Hepatic stellate cell (primary cell): ENCODE data around the gene PRR36.

Source experiments
- DNase-seq: peaks from one replicate; pipeline ENCODE4 v3.0.0; 2011; ENCODE audit warnings: low spot score

The PRR36 gene

DNA sequence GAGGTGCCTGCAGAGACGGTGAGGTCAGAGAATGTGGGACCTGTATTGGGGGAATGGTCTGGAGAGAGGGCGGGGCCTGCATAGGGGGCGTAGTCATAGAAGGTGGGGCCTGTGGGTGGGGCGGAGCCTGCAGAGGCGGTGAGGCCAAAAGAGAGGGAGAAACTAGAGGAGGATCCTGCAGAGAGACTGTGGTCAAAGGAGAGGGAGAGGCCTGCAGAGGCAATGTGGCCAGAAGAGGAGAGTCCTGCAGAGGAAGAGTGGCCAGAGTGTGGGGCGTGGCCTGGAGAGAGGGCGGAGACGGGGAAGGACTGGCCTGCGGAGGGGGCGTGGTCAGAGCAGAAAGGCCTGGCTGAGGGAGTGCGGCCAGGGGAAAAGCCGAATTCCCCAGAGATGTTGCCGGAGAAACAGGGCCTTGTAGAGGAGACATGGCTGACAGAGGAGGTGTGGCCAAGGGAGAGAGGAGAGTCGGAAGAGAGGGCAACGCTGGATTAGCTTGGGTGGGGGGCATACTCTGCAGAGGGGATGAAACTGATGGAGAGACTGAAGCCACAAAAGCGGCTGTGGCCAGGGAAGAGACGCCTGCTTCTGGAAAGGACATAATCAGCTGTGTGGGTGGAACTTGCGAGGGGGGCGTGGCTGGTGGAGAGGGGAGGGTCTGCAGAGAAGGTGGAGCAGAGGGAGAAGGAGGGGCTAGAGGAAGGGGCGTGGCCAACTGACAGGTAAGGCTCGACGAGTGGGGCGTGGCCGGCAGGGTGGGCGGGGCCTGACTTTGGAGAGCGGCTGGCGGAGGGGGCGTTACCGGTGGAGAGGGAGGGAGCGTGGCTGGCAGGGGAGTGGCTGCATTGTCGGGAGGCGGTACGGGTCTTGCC lies 2.5 kb downstream of the PRR36 start:
- DNase-seq, result peak; percentile 95

DNA sequence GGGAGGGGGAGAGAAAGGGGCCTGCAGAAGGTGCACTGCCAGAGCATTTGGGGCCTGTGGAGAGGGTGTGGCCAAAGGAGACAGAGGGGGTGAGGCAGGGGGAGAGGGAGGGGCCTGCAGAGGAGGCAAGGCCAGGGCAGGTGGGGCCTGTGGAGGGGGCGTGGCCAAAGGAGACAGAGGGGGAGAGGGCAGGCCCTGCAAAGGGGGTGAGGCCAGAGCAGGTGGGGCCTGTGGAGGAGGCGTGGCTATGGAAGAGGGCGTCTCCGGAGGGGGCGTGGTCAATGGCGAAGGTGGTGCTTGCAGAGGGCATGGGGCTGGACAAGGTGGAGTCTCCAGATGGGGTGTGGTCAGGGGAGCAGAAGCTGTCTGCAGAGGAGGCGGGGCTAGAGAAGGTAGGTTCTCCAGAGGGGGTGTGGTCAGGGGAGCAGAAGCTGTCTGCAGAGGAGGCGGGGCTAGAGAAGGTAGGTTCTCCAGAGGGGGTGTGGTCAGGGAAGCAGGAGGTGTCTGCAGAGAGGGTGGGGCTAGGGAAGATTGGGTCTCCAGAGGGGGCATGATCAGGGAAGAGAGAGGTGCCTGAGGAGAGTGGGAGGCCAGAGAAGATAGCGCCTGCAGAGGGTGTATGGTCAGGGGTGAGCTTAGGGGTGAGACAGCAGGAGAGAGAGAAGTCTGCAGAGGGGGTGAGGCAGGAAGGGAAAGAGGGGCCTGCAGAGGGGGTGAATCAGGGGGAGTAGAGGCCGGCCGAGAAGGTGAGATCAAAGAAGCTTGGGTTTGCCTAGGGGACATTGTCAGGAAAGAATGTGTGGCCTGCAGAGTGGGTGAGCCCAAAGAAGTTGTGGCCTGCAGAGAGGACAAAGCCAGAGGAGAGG lies 3.4 kb downstream of the PRR36 start:
- DNase-seq, result no peak

DNA sequence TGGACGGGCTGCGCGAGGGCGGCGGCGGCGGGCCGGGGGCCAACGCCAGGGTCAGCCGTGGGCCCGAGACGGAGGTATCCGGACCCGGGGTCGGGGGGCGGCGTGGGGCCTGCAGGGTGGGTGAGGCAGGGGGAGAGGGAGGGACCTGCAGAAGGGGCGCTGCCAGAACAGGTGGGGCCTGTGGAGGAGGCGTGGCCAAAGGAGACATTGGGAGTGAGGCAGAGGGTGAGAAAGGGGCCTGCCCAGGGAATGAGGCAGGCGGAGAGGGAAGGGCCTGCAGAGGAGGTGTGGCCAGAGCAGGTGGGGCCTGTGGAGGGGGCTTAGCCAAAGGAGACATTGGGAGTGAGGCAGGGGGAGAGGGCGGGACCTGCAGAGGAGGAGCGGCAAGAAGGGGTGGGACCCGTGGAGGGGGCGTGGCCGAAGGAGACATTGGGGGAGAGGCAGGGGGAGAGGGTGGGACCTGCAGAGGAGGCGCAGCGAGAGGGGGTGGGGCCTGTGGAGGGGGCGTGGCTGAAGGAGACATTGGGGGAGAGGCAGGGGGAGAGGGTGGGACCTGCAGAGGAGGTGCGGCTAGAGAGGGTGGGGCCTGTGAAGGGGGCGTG lies 4.2 kb downstream of the PRR36 start:
- no peak for DNase-seq

DNA sequence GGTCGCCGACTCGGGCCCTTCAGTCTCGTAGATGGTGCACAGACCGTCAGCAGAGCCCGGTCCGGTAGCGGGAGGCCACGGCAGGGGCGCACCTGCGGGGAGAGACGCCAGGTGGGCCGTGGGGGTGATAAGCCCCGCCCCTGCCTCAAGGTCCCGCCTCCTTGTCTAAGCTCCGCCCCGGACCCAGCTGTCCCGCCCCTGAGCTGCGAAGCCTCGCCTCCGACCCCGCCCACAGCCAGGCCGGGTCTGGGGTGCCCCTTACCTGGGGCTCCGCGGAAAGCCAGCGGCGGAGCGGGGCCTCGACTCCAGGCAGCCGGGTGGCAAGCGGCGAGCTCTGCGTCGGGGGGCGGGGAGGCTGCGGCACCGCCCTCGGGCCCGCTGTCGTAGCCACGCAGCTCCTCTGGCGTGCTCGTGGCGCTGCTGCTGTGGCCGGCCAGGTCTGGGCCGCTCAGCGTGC lies 4.7 kb downstream of the PRR36 start:
- DNase-seq, result no peak

DNA sequence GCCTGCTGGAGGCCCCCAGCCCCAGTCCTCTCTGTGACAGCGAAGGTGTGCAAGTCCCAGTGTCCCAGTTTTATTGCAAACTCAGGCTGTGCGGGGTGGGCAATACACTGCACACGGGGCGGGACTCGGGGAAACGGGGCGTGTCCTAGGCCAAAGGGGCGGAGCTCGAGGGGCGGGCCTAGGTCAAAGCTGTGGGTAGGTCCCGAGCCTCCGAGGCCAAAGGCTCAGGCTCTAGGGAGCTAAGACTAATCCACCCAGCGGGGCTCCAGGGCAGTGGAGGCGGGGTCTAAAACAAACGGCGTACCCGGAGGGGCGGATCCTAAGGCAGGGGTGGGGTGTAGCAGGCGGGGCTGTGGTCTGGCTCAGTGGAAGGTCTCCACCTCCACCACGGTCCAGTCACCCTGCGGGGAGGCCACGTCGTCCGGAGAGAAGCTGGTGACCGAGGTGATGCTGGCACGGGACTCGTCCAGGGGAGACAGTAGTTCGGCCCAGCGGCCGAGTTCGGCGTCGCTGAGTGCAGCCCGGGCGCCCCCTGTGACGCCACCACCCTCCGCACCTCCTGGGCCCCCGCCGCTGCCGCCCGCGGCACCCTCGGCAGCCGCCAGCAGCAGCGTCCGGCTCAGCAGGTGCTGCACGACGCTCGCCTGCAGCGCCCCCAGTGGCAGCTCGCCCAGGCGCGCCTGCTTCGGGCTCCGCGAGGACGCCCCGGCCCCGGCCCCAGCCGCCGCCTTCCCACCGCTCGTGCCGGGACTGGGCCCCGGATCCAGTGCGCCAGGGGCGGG lies 5.3 kb downstream of the PRR36 start:
- DNase-seq, result peak; percentile 84

DNA sequence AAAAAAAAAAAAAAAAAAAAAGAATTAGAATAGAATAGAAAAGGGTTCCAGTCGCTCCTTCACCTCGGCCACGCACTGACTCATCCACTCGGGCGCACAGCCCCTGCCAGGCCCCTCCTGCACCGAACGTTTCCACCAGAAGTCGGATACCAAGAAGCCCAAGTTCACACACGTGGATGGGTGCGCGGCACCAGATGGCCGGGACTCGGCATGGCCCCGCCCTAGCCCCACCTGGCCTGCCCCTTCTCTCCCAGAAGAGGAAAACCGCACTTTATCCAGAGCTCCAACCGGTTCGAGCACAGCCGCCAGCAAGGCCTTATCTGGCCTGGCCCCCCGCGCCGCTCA lies 5.9 kb downstream of the PRR36 start:
- DNase-seq, result no peak

DNA sequence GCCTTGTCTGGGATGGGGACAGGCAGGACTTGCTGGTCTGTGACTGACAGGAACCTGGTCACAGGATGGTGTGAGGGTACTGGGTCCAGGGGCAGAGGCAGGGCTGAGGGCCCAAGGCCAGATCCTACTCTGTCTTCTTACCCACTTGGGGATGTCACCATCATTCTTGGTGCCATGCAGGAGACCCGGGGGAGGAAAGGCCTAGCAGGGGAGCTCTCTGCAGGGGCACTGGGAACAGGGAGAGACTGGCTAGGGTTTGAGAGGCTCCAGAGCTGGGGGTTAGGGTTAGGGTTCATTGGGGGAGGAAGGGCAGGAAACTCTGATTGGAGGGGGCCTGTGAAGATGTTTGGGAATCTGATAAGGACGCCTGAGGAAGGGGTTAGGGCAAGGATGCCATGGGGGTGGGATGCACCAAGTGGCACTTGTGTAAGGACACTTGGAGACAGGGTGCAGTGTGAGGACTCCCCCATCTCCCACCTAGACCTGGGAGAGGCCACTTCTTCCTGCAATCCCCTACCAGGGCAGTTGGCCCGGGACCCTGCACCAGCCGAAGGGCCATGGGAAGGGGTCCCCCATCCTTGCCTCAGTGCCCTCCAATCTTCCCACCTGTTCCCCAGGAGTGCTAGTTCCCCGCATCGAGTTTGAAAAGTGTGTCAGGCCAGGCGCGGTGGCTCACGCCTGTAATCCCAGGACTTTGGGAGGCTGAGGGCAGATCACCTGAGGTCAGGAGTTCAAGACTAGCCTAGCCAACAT lies 6.9 kb downstream of the PRR36 start:
- no peak for DNase-seq

DNA sequence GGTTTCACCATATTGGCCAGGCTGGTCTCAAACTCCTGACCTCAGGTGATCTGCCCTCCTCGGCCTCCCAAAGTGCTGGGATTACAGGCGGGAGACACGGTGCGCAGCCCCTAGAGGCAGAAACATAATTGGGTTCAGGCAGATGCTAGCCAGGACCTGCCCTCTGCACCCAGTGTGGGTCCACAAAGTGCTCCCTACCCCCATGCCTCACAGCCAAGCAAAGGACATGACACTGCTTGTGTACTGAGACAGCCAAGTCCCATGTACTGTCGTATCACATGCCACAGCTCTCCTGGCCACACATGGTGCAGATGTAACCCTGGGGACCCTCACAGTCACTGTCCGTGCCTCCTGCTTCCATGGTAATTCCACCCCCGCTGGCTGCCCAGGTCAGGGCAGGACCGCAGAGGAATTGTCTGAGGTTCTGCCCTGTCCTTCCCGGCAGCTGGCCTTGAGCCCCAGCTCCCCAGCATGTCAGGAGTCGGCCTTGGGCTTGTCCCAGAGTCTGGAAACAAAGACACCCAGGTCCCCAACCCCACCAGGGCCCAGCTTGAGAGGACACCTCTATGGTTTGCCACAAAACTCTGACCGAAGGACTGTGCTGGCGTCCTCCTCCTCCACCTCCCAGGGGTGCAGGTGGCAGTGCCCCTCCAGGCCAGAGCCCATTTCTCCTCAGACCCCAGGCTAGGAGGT lies 7.6 kb downstream of the PRR36 start:
- DNase-seq, result no peak

DNA sequence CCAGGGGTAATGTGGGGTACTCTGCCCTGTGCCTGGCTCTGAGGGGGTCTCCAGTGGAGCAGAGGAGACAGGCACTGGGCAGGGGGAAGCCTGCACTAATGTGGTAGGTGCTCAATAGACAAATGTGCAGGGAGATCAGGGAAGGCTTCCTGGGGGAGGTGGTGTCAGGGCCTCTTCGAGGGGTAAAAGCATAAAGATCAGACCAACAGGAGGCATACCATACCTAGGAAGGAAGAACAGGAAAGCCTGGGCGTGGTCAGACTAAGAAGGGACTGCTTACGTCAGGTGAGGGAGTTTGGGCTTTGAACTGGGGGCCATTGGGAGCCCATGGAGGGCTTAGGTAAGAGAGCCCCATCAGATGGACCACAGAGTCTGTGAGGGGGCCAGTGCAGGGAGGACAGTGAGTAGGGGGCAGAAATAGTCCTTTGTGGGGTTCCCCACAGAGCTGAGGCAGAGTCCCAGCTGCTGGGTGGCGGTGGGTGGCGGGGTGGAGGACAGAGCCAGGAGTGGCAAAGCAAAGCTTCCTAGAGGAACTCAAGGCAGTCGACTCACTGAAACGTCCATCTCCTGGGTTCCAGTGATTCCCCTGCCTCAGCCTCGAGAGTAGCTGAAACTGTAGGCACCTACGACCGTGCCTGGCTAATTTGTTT lies 8.8 kb downstream of the PRR36 start:
- no peak for DNase-seq

DNA sequence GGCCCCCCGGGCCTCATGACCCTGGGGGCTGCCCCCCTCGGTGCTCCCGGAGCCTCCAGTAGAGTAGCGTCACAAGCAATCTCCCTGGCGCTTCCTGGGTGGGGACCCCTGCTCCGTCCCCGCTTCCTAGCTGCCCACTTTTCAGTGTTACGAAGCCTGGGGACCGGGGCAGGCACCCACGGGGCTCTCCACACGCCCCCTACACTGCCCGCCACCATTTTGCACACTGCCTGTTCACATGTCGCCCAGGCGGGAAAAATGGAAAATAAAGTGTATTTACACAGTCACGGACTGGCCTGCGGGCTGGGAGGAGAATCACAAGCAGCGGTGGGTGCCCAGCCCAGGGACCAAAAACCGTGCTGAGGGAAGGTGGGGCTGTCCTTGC lies 9.5 kb downstream of the PRR36 start:
- no peak for DNase-seq

DNA sequence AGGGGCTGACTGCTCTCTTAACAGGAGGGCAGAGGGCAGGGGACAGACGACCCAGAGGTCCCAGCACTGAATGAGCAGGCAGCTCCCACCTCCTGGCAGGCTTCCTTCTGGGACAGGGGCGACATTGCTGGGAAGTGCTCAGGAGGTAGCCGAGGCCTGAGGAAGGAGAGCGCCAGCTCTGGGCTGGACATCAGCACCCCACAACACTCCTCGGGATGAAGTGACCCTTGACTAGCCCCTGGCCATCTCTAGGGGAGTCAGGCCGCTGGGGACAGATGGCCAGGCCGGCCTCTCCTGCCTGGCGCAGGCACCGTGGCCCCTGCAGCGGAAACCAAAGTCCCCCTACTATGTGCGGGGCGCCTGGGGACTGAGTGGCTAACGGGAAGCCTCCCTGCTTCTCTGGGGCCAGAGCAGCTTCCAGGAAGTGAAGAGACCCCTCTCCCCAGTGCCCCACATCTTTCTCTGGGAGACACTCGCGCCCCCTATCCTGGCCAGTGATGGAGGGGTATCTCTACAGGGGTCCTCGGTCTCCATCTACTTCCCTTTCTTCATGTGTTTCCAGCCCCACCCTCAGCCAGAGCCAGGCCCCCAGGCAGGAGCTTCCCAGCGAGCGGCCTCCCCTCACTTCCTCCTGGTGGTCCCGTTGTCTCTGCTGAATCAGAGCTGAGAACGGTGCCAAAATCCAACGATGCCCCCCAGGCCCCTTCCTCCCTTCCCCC lies 10.1 kb downstream of the PRR36 start:
- DNase-seq, result no peak

DNA sequence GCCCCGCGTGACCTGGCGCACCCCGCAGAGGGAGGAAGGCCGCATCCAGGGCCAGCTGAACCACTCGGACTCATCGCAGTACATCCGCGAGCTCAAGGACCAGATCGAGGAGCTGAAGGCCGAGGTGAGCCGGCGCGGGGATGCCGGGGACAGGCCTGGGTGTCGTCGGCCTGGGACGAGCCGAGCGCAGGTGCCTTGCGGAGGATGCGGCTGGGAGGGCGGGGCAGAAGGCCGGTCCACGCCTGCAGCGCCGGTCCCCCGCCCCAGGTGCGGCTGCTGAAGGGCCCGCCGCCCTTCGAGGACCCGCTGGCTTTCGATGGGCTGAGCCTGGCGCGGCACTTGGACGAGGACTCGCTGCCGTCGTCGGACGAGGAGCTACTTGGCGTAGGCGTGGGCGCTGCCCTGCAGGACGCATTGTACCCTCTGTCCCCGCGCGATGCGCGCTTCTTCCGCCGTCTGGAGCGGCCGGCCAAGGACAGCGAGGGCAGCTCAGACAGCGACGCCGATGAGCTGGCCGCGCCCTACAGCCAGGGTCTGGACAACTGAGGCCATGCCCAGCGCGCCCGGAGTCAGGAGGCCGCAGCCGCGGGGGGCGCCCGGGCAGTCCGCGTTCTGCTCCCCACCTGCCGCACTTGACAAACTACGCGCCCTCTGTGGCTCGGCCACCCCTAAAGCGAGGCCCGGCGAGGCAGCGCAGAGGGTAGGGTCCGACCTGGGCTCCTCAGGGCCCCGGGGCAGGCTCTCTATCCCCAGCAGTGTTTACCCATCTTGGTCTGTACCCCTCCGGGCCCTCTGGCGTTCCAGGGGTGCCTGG lies 10.8 kb downstream of the PRR36 start:
- no peak for DNase-seq

DNA sequence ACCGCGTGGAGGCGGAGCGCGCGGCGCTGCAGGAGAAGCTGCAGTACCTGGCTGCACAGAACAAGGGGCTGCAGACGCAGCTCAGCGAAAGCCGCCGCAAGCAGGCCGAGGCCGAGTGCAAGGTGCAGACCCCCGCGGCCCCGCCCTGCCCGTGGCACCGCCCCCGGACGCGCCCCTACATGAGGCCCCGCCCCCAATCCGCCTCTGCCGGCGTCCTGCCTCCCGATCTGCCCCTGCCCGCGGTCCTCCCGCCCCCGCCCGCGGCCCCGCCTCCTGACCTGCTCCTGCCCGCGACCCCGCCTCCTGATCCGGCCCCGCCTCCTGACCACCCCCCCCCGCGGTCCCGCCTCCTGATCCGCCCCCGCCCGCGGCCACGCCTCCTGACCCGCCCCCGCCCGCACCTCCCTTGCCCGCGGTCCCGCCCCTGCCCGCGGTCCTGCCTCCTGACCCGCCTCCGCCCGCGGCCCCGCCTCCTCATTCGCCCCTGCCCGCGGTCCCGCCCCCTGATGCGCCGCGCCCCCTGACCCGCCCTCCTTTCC lies 11.7 kb downstream of the PRR36 start:
- no peak for DNase-seq

DNA sequence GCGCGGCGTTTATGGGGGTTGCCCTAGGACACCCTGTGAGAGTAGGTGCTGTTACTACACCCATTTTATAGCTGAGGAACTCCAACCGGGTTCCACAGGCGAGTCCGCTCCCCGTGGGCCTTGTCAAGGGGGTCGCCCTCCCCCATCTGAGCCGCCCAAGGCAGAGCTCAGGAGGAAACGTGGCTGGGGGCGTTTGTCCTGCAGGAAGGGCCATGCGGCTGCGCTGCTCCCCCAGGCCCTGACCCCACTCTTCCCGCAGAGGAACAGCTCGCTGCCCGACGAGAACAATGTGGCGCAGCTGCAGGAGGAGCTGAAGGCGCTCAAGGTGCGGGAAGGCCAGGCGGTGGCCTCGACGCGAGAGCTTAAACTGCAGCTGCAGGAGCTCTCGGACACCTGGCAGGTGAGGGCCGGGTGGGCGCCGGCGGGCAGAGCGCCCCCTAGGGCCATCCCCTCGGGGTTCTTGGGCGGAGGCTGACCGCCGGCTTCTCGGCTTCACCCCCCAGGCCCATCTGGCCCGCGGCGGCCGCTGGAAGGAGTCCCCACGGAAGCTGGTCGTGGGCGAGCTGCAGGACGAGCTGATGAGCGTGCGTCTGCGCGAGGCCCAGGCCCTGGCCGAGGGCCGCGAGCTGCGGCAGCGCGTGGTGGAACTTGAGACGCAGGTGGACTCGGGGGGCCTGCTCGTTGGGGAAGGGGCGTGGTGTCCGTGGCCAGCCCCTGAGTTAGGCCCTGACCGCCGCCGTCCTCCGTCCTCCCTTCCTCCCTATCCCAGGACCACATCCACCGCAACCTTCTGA lies 12.4 kb downstream of the PRR36 start:
- DNase-seq, result no peak

DNA sequence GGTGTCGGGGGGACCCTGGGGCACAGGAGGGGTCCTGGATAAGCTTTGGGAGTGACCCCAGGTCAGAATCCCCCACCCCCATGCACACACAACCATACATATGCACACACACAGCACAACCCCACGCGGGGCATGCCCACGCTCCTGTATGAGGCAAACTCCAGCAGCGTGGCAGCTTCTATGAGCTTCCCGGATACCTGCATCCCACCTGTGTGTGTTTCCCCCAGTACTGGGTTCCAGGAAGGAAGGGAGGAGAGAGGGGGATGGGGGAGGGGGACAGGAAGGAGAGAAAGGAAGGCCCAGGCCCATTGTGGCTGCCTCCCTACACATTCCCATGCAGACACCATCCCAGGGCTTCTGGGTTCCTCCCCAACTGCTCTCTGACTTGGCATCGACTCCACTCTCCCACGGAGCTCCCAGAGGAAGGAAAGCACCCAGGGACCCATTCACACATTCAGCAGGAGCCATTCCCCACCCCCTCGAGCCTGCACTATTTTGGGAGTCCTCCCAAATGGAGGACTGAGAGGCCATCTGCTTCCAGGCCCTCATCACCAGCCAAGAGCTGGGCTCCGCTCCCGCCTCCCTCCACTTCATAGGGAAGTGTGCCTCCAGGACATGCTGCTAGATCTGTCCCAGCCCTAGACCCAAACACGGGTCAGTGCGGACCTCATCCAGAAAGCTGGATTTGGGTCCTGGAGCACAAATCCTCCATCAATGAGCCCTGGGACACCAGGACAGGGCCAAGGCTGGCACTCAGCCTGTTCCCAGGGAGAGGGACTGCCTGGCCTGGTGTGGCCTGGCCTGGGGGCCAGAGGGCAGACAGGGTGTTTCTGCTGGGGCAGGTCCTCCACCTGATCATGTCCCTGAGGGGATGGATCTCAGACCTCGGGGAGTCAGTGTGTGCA lies 13.2 kb downstream of the PRR36 start:
- no peak for DNase-seq
